Fibroblast of gingiva (primary cell): Measurements from ENCODE around the gene TSFM.

Source experiments
- DNase-seq: peaks from one replicate; pipeline ENCODE4 v3.0.0-alpha.2; 2011; ENCODE audit warnings: low read depth

TSFM gene

GRCh38 chr12:57780284-57780897, 2.2 kb upstream of the TSFM start:
- DNase-seq, result no peak

- no peak for DNase-seq
Measured at GRCh38 chr12:57781244-57781643, 1.3 kb upstream of the TSFM start.

- no peak for DNase-seq
Measured at GRCh38 chr12:57781801-57782200, 786 bp upstream of the TSFM start.

- DNase-seq, result no peak
Measured at GRCh38 chr12:57782243-57782607, 362 bp upstream of the TSFM start.

GRCh38 chr12:57783466-57783801, 847 bp downstream of the TSFM start:
- DNase-seq, result no peak

- DNase-seq, result no peak
Measured at GRCh38 chr12:57783861-57784260, 1.3 kb downstream of the TSFM start.

- peak; percentile 51 for DNase-seq
Measured at GRCh38 chr12:57793920-57794319, 11.3 kb downstream of the TSFM start.

- DNase-seq, result no peak
Measured at GRCh38 chr12:57795354-57795753, 12.8 kb downstream of the TSFM start.

GRCh38 chr12:57796996-57797395, 14.4 kb downstream of the TSFM start:
- no peak for DNase-seq

- no peak for DNase-seq
Measured at GRCh38 chr12:57797933-57798332, 15.3 kb downstream of the TSFM start.

GRCh38 chr12:57800965-57801364, 18.4 kb downstream of the TSFM start:
- DNase-seq, result no peak

- no peak for DNase-seq
Measured at GRCh38 chr12:57802607-57803006, 20.0 kb downstream of the TSFM start.

- DNase-seq, result peak; percentile 53
Measured at GRCh38 chr12:57803319-57803893, 20.8 kb downstream of the TSFM start.

GRCh38 chr12:57806677-57807076, 24.1 kb downstream of the TSFM start:
- no peak for DNase-seq

GRCh38 chr12:57807285-57807684, 24.7 kb downstream of the TSFM start:
- DNase-seq, result no peak

GRCh38 chr12:57808351-57808750, 25.8 kb downstream of the TSFM start:
- no peak for DNase-seq

GRCh38 chr12:57809425-57809824, 26.8 kb downstream of the TSFM start:
- DNase-seq, result no peak

- DNase-seq, result no peak
Measured at GRCh38 chr12:57810450-57810849, 27.9 kb downstream of the TSFM start.

GRCh38 chr12:57811028-57811755, 28.6 kb downstream of the TSFM start:
- DNase-seq, result no peak

GRCh38 chr12:57813111-57813970, 30.8 kb downstream of the TSFM start:
- no peak for DNase-seq

GRCh38 chr12:57813971-57814772, 31.6 kb downstream of the TSFM start:
- peak; percentile 53 for DNase-seq
